Testis (tissue), 2 donors: ENCODE results near the gene CAGE1.

Source experiments
- POLR2A ChIP-seq: fragments of 450-650 bp; IDR thresholded peaks from one replicate; pipeline ENCODE4 v1.6.1; 2017; ENCODE audit warnings: antibody characterized with exemption, mild to moderate bottlenecking, moderate library complexity
- TF ChIP-seq, protein P1 (sequence below), 3 experiments: fragments of 450-650 bp in 2 of 3; fragments of 200-600 bp in 1 of 3; sonication (generic) in 1 of 3; IDR thresholded peaks; one replicate each; pipeline ENCODE4 v1.5.1; 2016 to 2019; ENCODE audit warnings: antibody characterized with exemption in 3 of 3, mild to moderate bottlenecking in 2 of 3, moderate library complexity in 1 of 3

DNA sequence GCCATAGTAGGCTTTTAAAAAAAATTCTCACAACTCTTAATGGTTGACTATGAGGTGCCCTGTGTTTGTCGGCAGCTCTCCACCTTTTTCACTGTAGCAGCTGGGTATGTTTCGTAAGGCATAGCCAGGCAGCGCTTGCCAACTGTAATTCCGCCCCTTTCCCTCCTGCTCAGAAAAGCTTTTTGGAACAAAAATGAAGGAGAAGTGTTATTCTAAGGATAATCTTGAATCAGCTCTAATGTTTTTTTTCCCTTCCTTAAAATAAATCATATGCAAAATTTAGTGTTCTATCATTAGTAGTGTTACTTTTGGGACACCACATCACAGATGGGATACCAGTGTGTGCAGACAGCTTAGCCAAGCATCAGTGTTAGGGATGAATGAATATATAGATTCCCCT lies 21.3 kb upstream of the CAGE1 start:
- TF ChIP-seq POLR2A, result no peak
- TF ChIP-seq, protein P1, sequence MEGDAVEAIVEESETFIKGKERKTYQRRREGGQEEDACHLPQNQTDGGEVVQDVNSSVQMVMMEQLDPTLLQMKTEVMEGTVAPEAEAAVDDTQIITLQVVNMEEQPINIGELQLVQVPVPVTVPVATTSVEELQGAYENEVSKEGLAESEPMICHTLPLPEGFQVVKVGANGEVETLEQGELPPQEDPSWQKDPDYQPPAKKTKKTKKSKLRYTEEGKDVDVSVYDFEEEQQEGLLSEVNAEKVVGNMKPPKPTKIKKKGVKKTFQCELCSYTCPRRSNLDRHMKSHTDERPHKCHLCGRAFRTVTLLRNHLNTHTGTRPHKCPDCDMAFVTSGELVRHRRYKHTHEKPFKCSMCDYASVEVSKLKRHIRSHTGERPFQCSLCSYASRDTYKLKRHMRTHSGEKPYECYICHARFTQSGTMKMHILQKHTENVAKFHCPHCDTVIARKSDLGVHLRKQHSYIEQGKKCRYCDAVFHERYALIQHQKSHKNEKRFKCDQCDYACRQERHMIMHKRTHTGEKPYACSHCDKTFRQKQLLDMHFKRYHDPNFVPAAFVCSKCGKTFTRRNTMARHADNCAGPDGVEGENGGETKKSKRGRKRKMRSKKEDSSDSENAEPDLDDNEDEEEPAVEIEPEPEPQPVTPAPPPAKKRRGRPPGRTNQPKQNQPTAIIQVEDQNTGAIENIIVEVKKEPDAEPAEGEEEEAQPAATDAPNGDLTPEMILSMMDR (IDR thresholded peaks at IDR 0.05), result no peak
